ENCODE data around the gene ANKRD24. TPM values are rescaled to one million over a fixed set of nuclear protein-coding genes. Genes with fewer than 3 reads are reported as not detected.
"Not testable (repeated sequence)": the region's sequence is repeated elsewhere in the genome, so short reads cannot be mapped to it uniquely, and the experiment has no call there.

The ANKRD24 gene
- total RNA-seq = 1 to 10 TPM in 1 of 3 donors, under 1 TPM in 2; 0.65 to 2.2 (median 0.71) TPM
- total RNA-seq (2013) = 0.20 TPM

DNA sequence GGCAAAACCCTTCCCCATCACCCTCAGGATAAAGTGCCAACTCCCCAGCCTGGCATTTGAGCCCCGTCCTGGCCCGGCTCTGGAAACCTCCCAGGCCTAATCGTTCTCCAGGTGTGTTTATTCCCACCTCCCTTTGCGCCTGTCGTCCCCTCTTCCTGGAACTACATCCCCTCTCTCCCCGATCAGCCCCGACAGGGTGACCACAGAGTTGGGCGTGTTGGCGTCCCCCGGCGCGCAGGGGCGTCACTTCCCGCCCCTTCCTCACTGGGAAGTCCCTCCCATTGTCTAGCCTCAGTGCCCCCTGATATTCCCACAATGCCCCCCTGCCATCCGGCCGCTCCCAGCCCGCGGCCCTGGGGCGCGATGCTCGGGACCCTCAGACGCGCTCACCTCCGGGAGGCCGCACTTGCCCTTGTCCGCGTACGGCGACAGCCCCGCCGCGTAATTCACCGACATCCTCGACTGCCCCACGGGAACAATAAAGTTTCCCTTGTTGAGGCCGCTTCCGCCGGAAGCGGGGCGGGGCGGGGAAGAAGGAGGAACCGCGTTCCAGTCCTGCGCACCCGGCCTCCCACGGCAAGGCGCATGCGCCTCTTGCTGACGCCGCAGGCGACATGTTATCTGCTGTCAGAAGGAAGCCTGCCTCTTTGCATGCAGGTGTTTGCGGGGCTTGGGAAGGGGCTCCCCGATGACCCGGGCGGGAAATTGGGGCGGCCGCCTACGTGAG, at the start of gene ANKRD24, which contains the start of gene SIRT6:
Gene ANKRD24, plus strand, starts transcription at position 606 of the 727 bp plus-strand sequence. CDS start 3,737 bp downstream, outside the sequence.
Gene SIRT6, minus strand, starts transcription at position 480 of the 727 bp plus-strand sequence. Its CDS starts 24 bp downstream, at position 456.
- Mint-ChIP-seq H3K9me3 (no peaks in the 10 kb centered on the region), H3K27ac (peak within 1 kb of the TSS; percentile 95 to 99), H3K27me3 (ENCODE audit: low read depth in 2 of 2) (peaks cover 0 to 4% of the 10 kb centered on the region in 2 donors), H3K36me3 (no peaks in the 10 kb centered on the region), H3K4me3 (peak within 1 kb of the TSS; percentile 98), H3K4me1 (peaks cover 22 to 43% of the 10 kb centered on the region in 2 donors)
- Histone ChIP-seq H3K9me3 (ENCODE audit: control insufficient read depth, insufficient read depth, low read length) (no peaks in the 10 kb centered on the region), H3K4me1 (ENCODE audit: control insufficient read depth, insufficient read depth, low read length) (peaks cover 37% of the 10 kb centered on the region), H3K4me3 (ENCODE audit: low read length) (peak within 1 kb of the TSS; percentile 84), H3K27ac (ENCODE audit: low read length) (peak within 1 kb of the TSS; percentile 67), H3K27me3 (ENCODE audit: control insufficient read depth, insufficient read depth, low read length) (no peaks in the 10 kb centered on the region), H3K36me3 (ENCODE audit: control insufficient read depth, insufficient read depth, low read length) (no peaks in the 10 kb centered on the region)
- peak; percentile 95 to 96 (median 95) for ATAC-seq
- peak; percentile 93 to 99 for DNase-seq
- under 1% methylated on average over 58 of the region's 58 CpGs for WGBS (ENCODE audit: insufficient coverage)
- intact Hi-C loops (cut with micrococcal nuclease) = no loop called here
- TF ChIP-seq, protein P1, sequence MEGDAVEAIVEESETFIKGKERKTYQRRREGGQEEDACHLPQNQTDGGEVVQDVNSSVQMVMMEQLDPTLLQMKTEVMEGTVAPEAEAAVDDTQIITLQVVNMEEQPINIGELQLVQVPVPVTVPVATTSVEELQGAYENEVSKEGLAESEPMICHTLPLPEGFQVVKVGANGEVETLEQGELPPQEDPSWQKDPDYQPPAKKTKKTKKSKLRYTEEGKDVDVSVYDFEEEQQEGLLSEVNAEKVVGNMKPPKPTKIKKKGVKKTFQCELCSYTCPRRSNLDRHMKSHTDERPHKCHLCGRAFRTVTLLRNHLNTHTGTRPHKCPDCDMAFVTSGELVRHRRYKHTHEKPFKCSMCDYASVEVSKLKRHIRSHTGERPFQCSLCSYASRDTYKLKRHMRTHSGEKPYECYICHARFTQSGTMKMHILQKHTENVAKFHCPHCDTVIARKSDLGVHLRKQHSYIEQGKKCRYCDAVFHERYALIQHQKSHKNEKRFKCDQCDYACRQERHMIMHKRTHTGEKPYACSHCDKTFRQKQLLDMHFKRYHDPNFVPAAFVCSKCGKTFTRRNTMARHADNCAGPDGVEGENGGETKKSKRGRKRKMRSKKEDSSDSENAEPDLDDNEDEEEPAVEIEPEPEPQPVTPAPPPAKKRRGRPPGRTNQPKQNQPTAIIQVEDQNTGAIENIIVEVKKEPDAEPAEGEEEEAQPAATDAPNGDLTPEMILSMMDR (IDR thresholded peaks at IDR 0.05) = no peak

DNA sequence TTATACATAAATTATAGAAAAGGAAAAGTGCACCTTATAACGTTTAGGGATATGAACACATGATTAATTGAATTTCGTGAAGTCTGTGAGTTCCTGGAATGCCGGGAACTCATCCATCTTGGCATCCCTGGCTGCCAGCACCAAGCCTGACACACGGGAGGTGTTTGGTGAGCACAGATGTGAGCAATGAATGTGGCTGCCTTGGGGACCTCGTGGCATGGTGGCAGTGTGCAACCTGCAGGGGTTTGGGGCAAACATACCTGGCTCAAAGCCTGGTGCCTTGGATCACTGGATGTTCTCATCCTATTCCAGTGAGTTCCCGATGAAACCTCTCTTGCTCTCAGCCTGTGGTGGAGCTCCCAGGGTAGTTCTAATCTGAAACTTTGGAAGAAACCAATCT, 48.1 kb upstream of the ANKRD24 start:
- Histone ChIP-seq H3K4me3 (ENCODE audit: low read length) (no peak overlapping the region), H3K4me1 (ENCODE audit: control insufficient read depth, insufficient read depth, low read length) (peaks cover 1% of the 10 kb centered on the region), H3K27ac (ENCODE audit: low read length) (no peak overlapping the region), H3K36me3 (ENCODE audit: control insufficient read depth, insufficient read depth, low read length) (no peaks in the 10 kb centered on the region), H3K9me3 (ENCODE audit: control insufficient read depth, insufficient read depth, low read length) (no peaks in the 10 kb centered on the region), H3K27me3 (ENCODE audit: control insufficient read depth, insufficient read depth, low read length) (no peaks in the 10 kb centered on the region)
- H3K9me3 Mint-ChIP-seq = no peaks in the 10 kb centered on the region
- H3K36me3 Mint-ChIP-seq = no peaks in the 10 kb centered on the region
- peaks cover under 1 to 3% of the 10 kb centered on the region in 2 donors for H3K4me1 Mint-ChIP-seq
- H3K27ac Mint-ChIP-seq = no peak overlapping the region
- H3K4me3 Mint-ChIP-seq = no peak overlapping the region
- DNase-seq (no peak), ATAC-seq (no peak)
- TF ChIP-seq, protein P1 (IDR thresholded peaks at IDR 0.05) = no peak
- WGBS (ENCODE audit: insufficient coverage) = 65% methylated on average over 6 of the region's 6 CpGs
- intact Hi-C loops (cut with micrococcal nuclease) = no loop called here
- peaks cover 3 to 6% of the 10 kb centered on the region in 2 donors for H3K27me3 Mint-ChIP-seq (ENCODE audit: low read depth in 2 of 2)

DNA sequence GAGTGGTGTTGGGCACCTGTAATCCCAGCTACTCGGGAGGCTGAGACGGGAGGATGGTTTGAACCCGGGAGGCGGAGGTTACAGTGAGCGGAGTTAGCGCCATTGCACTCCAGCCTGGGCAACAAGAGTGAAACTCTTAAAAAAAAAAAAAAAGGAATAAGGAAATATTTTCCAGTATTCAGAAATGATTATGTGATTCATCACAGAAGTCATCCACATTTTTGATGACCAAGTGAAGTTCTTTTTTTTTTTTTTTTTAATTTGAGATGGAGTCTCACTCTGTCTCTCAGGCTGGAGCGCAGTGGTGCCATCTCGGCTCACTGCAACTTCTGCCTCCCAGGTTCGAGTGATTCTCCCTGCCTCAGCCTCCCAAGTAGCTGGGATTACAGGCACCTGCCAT, 47.1 kb upstream of the ANKRD24 start:
- H3K27me3 ChIP-seq (ENCODE audit: control insufficient read depth, insufficient read depth, low read length); H3K9me3 ChIP-seq (ENCODE audit: control insufficient read depth, insufficient read depth, low read length); H3K36me3 ChIP-seq (ENCODE audit: control insufficient read depth, insufficient read depth, low read length); H3K36me3 Mint-ChIP-seq; DNase-seq; H3K9me3 Mint-ChIP-seq; H3K27me3 Mint-ChIP-seq (ENCODE audit: low read depth in 2 of 2); H3K4me3 Mint-ChIP-seq; H3K4me3 ChIP-seq (ENCODE audit: low read length); H3K27ac Mint-ChIP-seq; H3K27ac ChIP-seq (ENCODE audit: low read length); intact Hi-C loops (cut with micrococcal nuclease); ATAC-seq: not testable (repeated sequence)
- peaks cover 12% of the 10 kb centered on the region for H3K4me1 ChIP-seq (ENCODE audit: control insufficient read depth, insufficient read depth, low read length)
- H3K4me1 Mint-ChIP-seq = peaks cover 8 to 12% of the 10 kb centered on the region in 2 donors
- WGBS (ENCODE audit: insufficient coverage) = 97% methylated on average over 9 of the region's 9 CpGs

GRCh38 chr19:4136680-4137088, 45.8 kb upstream of the ANKRD24 start:
- Histone ChIP-seq H3K9me3 (ENCODE audit: control insufficient read depth, insufficient read depth, low read length) (no peaks in the 10 kb centered on the region), H3K27ac (ENCODE audit: low read length) (no peak overlapping the region), H3K4me3 (ENCODE audit: low read length) (no peak overlapping the region), H3K27me3 (ENCODE audit: control insufficient read depth, insufficient read depth, low read length) (no peaks in the 10 kb centered on the region), H3K4me1 (ENCODE audit: control insufficient read depth, insufficient read depth, low read length) (peaks cover 13% of the 10 kb centered on the region), H3K36me3 (ENCODE audit: control insufficient read depth, insufficient read depth, low read length) (no peaks in the 10 kb centered on the region)
- WGBS (ENCODE audit: insufficient coverage) = 89% methylated on average over 5 of the region's 8 CpGs
- H3K4me3 Mint-ChIP-seq = no peak overlapping the region
- H3K4me1 Mint-ChIP-seq = peaks cover 8 to 14% of the 10 kb centered on the region in 2 donors
- H3K27me3 Mint-ChIP-seq (ENCODE audit: low read depth in 2 of 2) = no peaks in the 10 kb centered on the region
- intact Hi-C loops (cut with micrococcal nuclease) = no loop called here
- no peaks in the 10 kb centered on the region for H3K9me3 Mint-ChIP-seq
- ATAC-seq (no peak), DNase-seq (no peak)
- TF ChIP-seq, protein P1 (IDR thresholded peaks at IDR 0.05) = no peak
- H3K36me3 Mint-ChIP-seq = no peaks in the 10 kb centered on the region
- H3K27ac Mint-ChIP-seq = no peak overlapping the region
